Esophagus squamous epithelium (tissue), 5 donors: ENCODE data around the gene EDDM13. TPM values are rescaled to one million over a fixed set of nuclear protein-coding genes. Genes with fewer than 3 reads are reported as not detected.

Experiments used
- DNase-seq: peaks from one replicate; lab custom pipeline; 2025; lab: John Stamatoyannopoulos, UW
- H3K27ac ChIP-seq, 4 donors: fragments of 200-600 bp; sonication (generic); one replicate each; pipeline ENCODE4 v1.5.1; 2016 to 2019; ENCODE audit warnings: mild to moderate bottlenecking in 1 of 4
- H3K27me3 ChIP-seq, 4 donors: fragments of 200-600 bp; sonication (generic); 1 replicate in 3 of 4; 2 replicates in 1 of 4; pipeline versions ENCODE4 v1.5.1 to v1.6.0; 2017 to 2021; ENCODE audit warnings: antibody characterized with exemption in 1 of 4
- H3K36me3 ChIP-seq, 3 donors: fragments of 200-600 bp; sonication (generic); one replicate each; pipeline ENCODE4 v1.5.1; 2016 to 2019
- H3K4me1 ChIP-seq, 3 donors: fragments of 200-600 bp; sonication (generic); one replicate each; pipeline ENCODE4 v1.5.1; 2017 to 2019
- H3K4me3 ChIP-seq, 4 donors: fragments of 200-600 bp; sonication (generic); 1 replicate in 3 of 4; 2 replicates in 1 of 4; pipeline ENCODE4 v1.5.1; 2016 to 2019; ENCODE audit warnings: mild to moderate bottlenecking in 2 of 4, moderate library complexity in 1 of 4
- H3K9me3 ChIP-seq, 3 donors: fragments of 200-600 bp; sonication (generic); one replicate each; pipeline ENCODE4 v1.5.1; 2016 to 2019
- CTCF ChIP-seq, 6 experiments: fragments of 450-650 bp in 4 of 6; fragments of 200-600 bp in 2 of 6; sonication (generic) in 2 of 6; IDR thresholded peaks; one replicate each; pipeline ENCODE4 v1.5.1; 2016 to 2019; ENCODE audit warnings: antibody characterized with exemption in 6 of 6, mild to moderate bottlenecking in 4 of 6, moderate library complexity in 4 of 6
- POLR2A ChIP-seq, 4 donors: fragments of 450-650 bp; IDR thresholded peaks; one replicate each; pipeline ENCODE4 v1.6.1; 2017; ENCODE audit warnings: antibody characterized with exemption in 4 of 4, mild to moderate bottlenecking in 4 of 4, moderate library complexity in 3 of 4
- WGBS, 2 donors: methylation state at CpG; one replicate each; pipeline ENCODE4 v1.1.5; 2018; 5-methylcytosine and 5-hydroxymethylcytosine counted together
- intact Hi-C: fragments of 100-400 bp; cut with DNase I; formaldehyde crosslinking; loops from one replicate; pipeline ENCODE4 v1.15.0; 2022
- total RNA-seq, 4 donors: library from RNA; depleted of rRNA; stranded (reverse); fragments of >200 nt; gene quantifications; one replicate each; pipeline ENCODE4 v1.1.0, GENCODE V29; 2016
- donor health status: DM: yes; HTN: yes; CAD: no.

Gene EDDM13
- total RNA-seq, 4 donors from 2014 or later: 0.95 to 2.4 TPM; not detected in 2

GRCh38 chr19:56309511-56310185 is 37.1 kb downstream of the EDDM13 start:
- Histone ChIP-seq H3K27ac (no peak overlapping the region), H3K4me3 (no peak overlapping the region), H3K9me3 (no peaks in the 10 kb centered on the region), H3K4me1 (peaks cover 0 to 17% (median 4%) of the 10 kb centered on the region in 3 donors), H3K36me3 (peaks cover 0 to 32% (median 0%) of the 10 kb centered on the region in 3 donors), H3K27me3 (no peaks in the 10 kb centered on the region)
- WGBS, 2 donors: 93 to 97% methylated on average over 4 of the region's 11 CpGs
- TF ChIP-seq CTCF (IDR thresholded peaks at IDR 0.05): peak; percentile 46 to 89 (median 60)
- TF ChIP-seq POLR2A (IDR thresholded peaks at IDR 0.05): no peak
- intact Hi-C loops: no loop called here
- DNase-seq: no peak

- Histone ChIP-seq H3K4me1 (peaks cover 2 to 19% (median 4%) of the 10 kb centered on the region in 3 donors), H3K27me3 (no peaks in the 10 kb centered on the region), H3K4me3 (no peak overlapping the region), H3K36me3 (peaks cover 0 to 24% (median 0%) of the 10 kb centered on the region in 3 donors), H3K27ac (no peak overlapping the region), H3K9me3 (no peaks in the 10 kb centered on the region)
- TF ChIP-seq CTCF (IDR thresholded peaks at IDR 0.05) (no peak), POLR2A (IDR thresholded peaks at IDR 0.05) (no peak)
- WGBS, 2 donors: 75 to 78% methylated on average over 6 to 8 of the region's 8 CpGs
- intact Hi-C loops: no loop called here
- DNase-seq: no peak
Observed at GRCh38 chr19:56310462-56310861, 37.9 kb downstream of the EDDM13 start.

GRCh38 chr19:56312342-56312741 is 39.8 kb downstream of the EDDM13 start:
- WGBS, 2 donors: 63 to 81% methylated on average over 4 of the region's 4 CpGs
- intact Hi-C loops: no loop called here

GRCh38 chr19:56312787-56313657 is 40.5 kb downstream of the EDDM13 start:
- no peak for DNase-seq
- 77 to 78% methylated on average over 10 of the region's 10 CpGs for WGBS, 2 donors
- H3K4me3 ChIP-seq: no peak overlapping the region
- H3K36me3 ChIP-seq: peaks cover 0 to 20% (median 0%) of the 10 kb centered on the region in 3 donors
- peaks cover 4 to 25% (median 5%) of the 10 kb centered on the region in 3 donors for H3K4me1 ChIP-seq
- H3K27me3 ChIP-seq: no peaks in the 10 kb centered on the region
- H3K27ac ChIP-seq: peak overlapping the region in 1 of 4 donors; percentile 99
- intact Hi-C loops: no loop called here
- no peaks in the 10 kb centered on the region for H3K9me3 ChIP-seq
- no peak for TF ChIP-seq POLR2A (IDR thresholded peaks at IDR 0.05)
- TF ChIP-seq CTCF (IDR thresholded peaks at IDR 0.05): no peak

More at GRCh38 chr19:56312342-56312741, 39.8 kb downstream of the EDDM13 start:
- H3K27ac ChIP-seq: no peak overlapping the region
- no peaks in the 10 kb centered on the region for H3K27me3 ChIP-seq
- TF ChIP-seq CTCF (IDR thresholded peaks at IDR 0.05) (no peak), POLR2A (IDR thresholded peaks at IDR 0.05) (no peak)
- DNase-seq: no peak
- H3K36me3 ChIP-seq: peaks cover 0 to 20% (median 0%) of the 10 kb centered on the region in 3 donors
- H3K4me3 ChIP-seq: no peak overlapping the region
- H3K9me3 ChIP-seq: no peaks in the 10 kb centered on the region
- peaks cover 4 to 25% (median 5%) of the 10 kb centered on the region in 3 donors for H3K4me1 ChIP-seq

GRCh38 chr19:56314018-56314380 is 41.5 kb downstream of the EDDM13 start:
- no peaks in the 10 kb centered on the region for H3K27me3 ChIP-seq
- intact Hi-C loops: no loop called here
- no peak for TF ChIP-seq POLR2A (IDR thresholded peaks at IDR 0.05)
- TF ChIP-seq CTCF (IDR thresholded peaks at IDR 0.05): no peak
- H3K36me3 ChIP-seq: peaks cover 0 to 17% (median 0%) of the 10 kb centered on the region in 3 donors
- no peak for DNase-seq
- peak overlapping the region; percentile 95 to 99 (median 96) for H3K27ac ChIP-seq
- peaks cover 4 to 25% (median 5%) of the 10 kb centered on the region in 3 donors for H3K4me1 ChIP-seq
- peak overlapping the region; percentile 51 to 92 (median 74) for H3K4me3 ChIP-seq
- no peaks in the 10 kb centered on the region for H3K9me3 ChIP-seq
- WGBS, 2 donors: 0 to 2% methylated on average over 7 to 8 of the region's 9 CpGs
